T-cell (primary cell): Measurements from ENCODE around the gene TKT. TPM values are rescaled to one million over a fixed set of nuclear protein-coding genes. Genes with fewer than 3 reads are reported as not detected.

Experiments
- ATAC-seq, 4 experiments: fragments of 200-7000 bp in 3 of 4; fragments of 150-1000 bp in 1 of 4; cut with Tn5 transposase; replicated peaks in 1 of 4; 1 replicate in 3 of 4; 2 replicates in 1 of 4; pipeline ENCODE4 v1.10.0; 2021; ENCODE audit warnings: moderate library complexity in 3 of 4, mild to moderate bottlenecking in 2 of 4, moderate number of reproducible peaks in 1 of 4
- CTCF ChIA-PET, 2 donors: fragments of 300-600 bp; sonication (Branson Sonifier 250); formaldehyde crosslinking; loops; one replicate each; lab custom pipeline; 2022; ENCODE audit warnings: antibody characterized with exemption in 2 of 2; lab: Charles Lee
- POLR2A ChIA-PET, 2 donors: fragments of 300-600 bp; sonication (Branson Sonifier 250); formaldehyde crosslinking; loops; one replicate each; lab custom pipeline; 2022; ENCODE audit warnings: antibody characterized with exemption in 2 of 2; lab: Charles Lee
- DNase-seq, 35 experiments: peaks; one replicate each; pipeline versions ENCODE4 v3.0.0 to v3.0.0-alpha.2; 2013 to 2023
- H3K27ac ChIP-seq: one replicate; pipeline ENCODE4 v1.5.1; 2013; ENCODE audit warnings: low read length
- H3K27me3 ChIP-seq, 2 experiments: replicated peaks in 1 of 2; 1 replicate in 1 of 2; 2 replicates in 1 of 2; pipeline versions ENCODE4 v1.6.1 to v1.7.0; 2013; ENCODE audit warnings: low read length in 1 of 2, mixed read lengths in 1 of 2; ENCODE audit not compliant: control insufficient read depth in 2 of 2, insufficient read depth in 2 of 2; ENCODE audit errors: extremely low read depth in 1 of 2
- H3K36me3 ChIP-seq, 2 donors: 1 replicate in 1 of 2; 2 replicates in 1 of 2; pipeline versions ENCODE4 v1.6.1 to v1.7.0; 2013; ENCODE audit warnings: low read length in 1 of 2; ENCODE audit not compliant: control insufficient read depth in 2 of 2, insufficient read depth in 1 of 2; ENCODE audit errors: extremely low read depth in 1 of 2
- H3K4me1 ChIP-seq, 2 experiments: 1 replicate in 1 of 2; 2 replicates in 1 of 2; pipeline versions ENCODE4 v1.6.1 to v1.7.0; 2013; ENCODE audit warnings: low read length in 2 of 2, mixed read lengths in 1 of 2; ENCODE audit not compliant: insufficient read depth in 2 of 2, control insufficient read depth in 1 of 2; ENCODE audit errors: extremely low read depth in 1 of 2
- H3K4me3 ChIP-seq, 2 donors: 1 replicate in 1 of 2; 2 replicates in 1 of 2; pipeline versions ENCODE4 v1.5.1 to v1.7.0; 2013; ENCODE audit warnings: mild to moderate bottlenecking in 2 of 2, low read length in 1 of 2, moderate library complexity in 1 of 2; ENCODE audit not compliant: control insufficient read depth in 1 of 2; ENCODE audit errors: extremely low read depth in 1 of 2
- H3K9me3 ChIP-seq: 2 replicates; pipeline ENCODE4 v1.7.0; 2013
- H3K27ac Mint-ChIP-seq, 2 donors: one replicate each; pipeline ENCODE4 v1.8.0; 2020 to 2021; ENCODE audit warnings: mild to moderate bottlenecking in 2 of 2, mixed read lengths in 2 of 2
- H3K27me3 Mint-ChIP-seq, 2 donors: one replicate each; pipeline ENCODE4 v1.8.0; 2021 to 2022; ENCODE audit warnings: mixed read lengths in 2 of 2
- H3K36me3 Mint-ChIP-seq: one replicate; pipeline ENCODE4 v1.8.0; 2021; ENCODE audit warnings: mixed read lengths
- H3K4me1 Mint-ChIP-seq, 3 donors: one replicate each; pipeline ENCODE4 v1.8.0; 2020 to 2022; ENCODE audit warnings: mixed read lengths in 3 of 3, mild to moderate bottlenecking in 1 of 3
- H3K4me3 Mint-ChIP-seq, 3 donors: one replicate each; pipeline ENCODE4 v1.8.0; 2020 to 2022; ENCODE audit warnings: mild to moderate bottlenecking in 3 of 3, mixed read lengths in 3 of 3, moderate library complexity in 3 of 3
- H3K9me3 Mint-ChIP-seq, 3 donors: one replicate each; pipeline ENCODE4 v1.8.0; 2020 to 2022; ENCODE audit warnings: mixed read lengths in 3 of 3
- WGBS: methylation state at CpG from one replicate; pipeline ENCODE4 v1.1.5; 2013; ENCODE audit warnings: missing lambda C conversion rate; ENCODE audit not compliant: insufficient coverage; 5-methylcytosine and 5-hydroxymethylcytosine counted together
- total RNA-seq, 35 experiments: library from RNA in 6 of 35; stranded (reverse) in 6 of 35; fragments of 120-200 nt in 1 of 35; gene quantifications; one replicate each; pipeline versions ENCODE4 v1.2.1 to v1.2.4 and lab custom pipeline; 2013 to 2026

TKT gene
- total RNA-seq, 5 donors from 2014 or later (not counting 1 experiment from before 2014, with no cell fraction given), result 98.2 to 139 (median 118) TPM

DNA sequence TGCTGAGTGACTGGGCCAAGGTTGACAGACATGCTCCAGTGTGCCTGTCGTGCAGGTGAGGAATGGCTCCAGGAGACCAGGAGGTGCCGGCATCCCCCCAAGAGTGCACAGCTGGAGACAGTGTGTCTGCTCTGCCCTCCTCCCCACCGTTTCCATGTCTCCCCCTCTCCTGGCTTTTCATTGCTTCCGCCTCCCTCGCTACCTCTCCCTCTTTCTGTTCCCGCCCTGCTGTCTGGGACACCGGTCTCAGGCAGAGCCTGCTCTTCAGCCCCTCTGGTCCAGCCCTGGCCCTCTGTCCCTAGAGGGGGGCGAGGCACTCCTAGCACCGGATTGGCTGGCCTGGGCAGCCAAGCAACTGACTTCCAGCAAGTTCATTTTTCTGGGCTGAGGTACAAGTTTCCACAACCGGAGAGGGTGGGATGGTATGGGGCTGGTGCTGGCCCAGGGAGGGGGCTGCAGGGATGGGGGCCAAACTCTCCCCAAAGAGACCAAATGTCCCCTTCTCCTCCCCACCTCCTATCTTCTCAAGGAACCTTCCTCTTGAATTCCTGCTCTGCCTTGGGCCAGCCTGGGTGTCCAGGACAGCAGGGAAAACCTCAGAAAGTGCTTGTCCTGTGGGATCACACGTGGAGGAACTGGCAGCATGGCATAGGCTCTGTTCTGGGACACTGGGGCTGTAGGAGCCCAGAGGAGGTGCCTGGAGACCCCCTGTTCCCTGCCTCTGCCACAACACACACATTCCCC lies 62.2 kb downstream of the TKT start:
- no peak overlapping the region for H3K27ac ChIP-seq
- Mint-ChIP-seq H3K4me3 (no peak overlapping the region), H3K27me3 (no peaks in the 10 kb centered on the region), H3K27ac (no peak overlapping the region), H3K9me3 (no peaks in the 10 kb centered on the region), H3K36me3 (peaks cover 18% of the 10 kb centered on the region), H3K4me1 (peaks cover 4 to 8% (median 7%) of the 10 kb centered on the region in 3 donors)
- ChIA-PET POLR2A (no interaction called here), CTCF (interaction anchor here (0.6 to 1.0 kb wide), 2 partner anchors 65 to 79 kb away, joined by 3 read pairs; no protein-coding TSS in a partner anchor)
- H3K4me3 ChIP-seq, result no peak overlapping the region
- peaks cover 0 to 8% of the 10 kb centered on the region in 2 experiments for H3K4me1 ChIP-seq
- peaks cover 0 to 22% of the 10 kb centered on the region in 2 donors for H3K36me3 ChIP-seq
- 84% methylated on average over 8 of the region's 11 CpGs for WGBS
- H3K9me3 ChIP-seq, result no peaks in the 10 kb centered on the region
- peaks cover 0 to 12% of the 10 kb centered on the region in 2 experiments for H3K27me3 ChIP-seq
- ATAC-seq, result no peak
- DNase-seq, result no peak

- peaks cover 0 to 28% of the 10 kb centered on the region in 2 donors for H3K36me3 ChIP-seq
- H3K27me3 ChIP-seq, result peaks cover 0 to 12% of the 10 kb centered on the region in 2 experiments
- Mint-ChIP-seq H3K4me1 (peaks cover 4 to 8% (median 7%) of the 10 kb centered on the region in 3 donors), H3K27ac (no peak overlapping the region), H3K9me3 (no peaks in the 10 kb centered on the region), H3K27me3 (no peaks in the 10 kb centered on the region), H3K4me3 (no peak overlapping the region), H3K36me3 (peaks cover 19% of the 10 kb centered on the region)
- ChIA-PET POLR2A (interaction anchor here in 1 of 2 donors (0.6 kb wide), 1 partner anchor 186 kb away, joined by 10 read pairs; no protein-coding TSS in a partner anchor), CTCF (interaction anchor here in 1 of 2 donors (0.6 to 1.0 kb wide), 2 partner anchors 27 to 78 kb away, joined by 3 read pairs; no protein-coding TSS in a partner anchor)
- H3K9me3 ChIP-seq, result no peaks in the 10 kb centered on the region
- peaks cover 0 to 8% of the 10 kb centered on the region in 2 experiments for H3K4me1 ChIP-seq
- no peak overlapping the region for H3K4me3 ChIP-seq
- no peak for DNase-seq
- no peak overlapping the region for H3K27ac ChIP-seq
- ATAC-seq, result no peak
- WGBS, result 64% methylated on average over 3 of the region's 3 CpGs
Observed at GRCh38 chr3:53192608-53193007, 63.2 kb downstream of the TKT start.

- peaks cover 0 to 8% of the 10 kb centered on the region in 2 experiments for H3K4me1 ChIP-seq
- H3K9me3 Mint-ChIP-seq, result no peaks in the 10 kb centered on the region
- no peak overlapping the region for H3K4me3 Mint-ChIP-seq
- WGBS, result 90% methylated on average over 13 of the region's 16 CpGs
- ChIA-PET CTCF (interaction anchor here in 1 of 2 donors (1.2 kb wide), 1 partner anchor 31 kb away, joined by 4 read pairs; the partner anchor contains the start of gene PRKCD), POLR2A (no interaction called here)
- H3K4me3 ChIP-seq, result no peak overlapping the region
- no peak for DNase-seq
- H3K27me3 Mint-ChIP-seq, result no peaks in the 10 kb centered on the region
- peaks cover 22% of the 10 kb centered on the region for H3K36me3 Mint-ChIP-seq
- H3K36me3 ChIP-seq, result peaks cover 0 to 34% of the 10 kb centered on the region in 2 donors
- no peak overlapping the region for H3K27ac Mint-ChIP-seq
- peaks cover 0 to 12% of the 10 kb centered on the region in 2 experiments for H3K27me3 ChIP-seq
- no peak overlapping the region for H3K27ac ChIP-seq
- peaks cover 4 to 8% (median 7%) of the 10 kb centered on the region in 3 donors for H3K4me1 Mint-ChIP-seq
- no peaks in the 10 kb centered on the region for H3K9me3 ChIP-seq
- ATAC-seq, result no peak
Observed at GRCh38 chr3:53191836-53192480, 63.9 kb downstream of the TKT start.

DNA sequence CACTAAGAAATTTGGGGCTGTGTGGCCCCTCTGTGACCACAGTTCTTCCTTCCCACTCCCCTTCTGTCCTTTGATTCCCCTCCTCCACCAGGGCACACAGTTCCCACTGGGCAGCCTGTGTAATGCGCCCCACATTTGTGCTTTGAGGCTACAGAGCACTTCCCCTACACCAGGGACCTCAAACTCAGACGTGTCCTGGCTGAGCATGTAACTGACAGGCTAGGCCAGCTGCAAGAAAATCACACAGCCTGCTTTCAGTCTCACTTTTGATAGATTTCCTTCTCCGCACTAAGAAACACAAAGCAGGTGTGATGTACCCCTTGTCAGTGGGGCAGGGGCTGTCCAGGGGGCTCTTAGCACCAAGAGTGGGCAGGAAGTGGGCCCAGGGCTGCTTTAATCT lies 65.2 kb downstream of the TKT start:
- ATAC-seq, result no peak
- Mint-ChIP-seq H3K9me3 (no peaks in the 10 kb centered on the region), H3K4me3 (no peak overlapping the region), H3K36me3 (peaks cover 27% of the 10 kb centered on the region), H3K27ac (no peak overlapping the region), H3K27me3 (no peaks in the 10 kb centered on the region), H3K4me1 (peaks cover 4 to 8% (median 6%) of the 10 kb centered on the region in 3 donors)
- H3K4me1 ChIP-seq, result peaks cover 0 to 3% of the 10 kb centered on the region in 2 experiments
- CTCF ChIA-PET, result interaction anchor here in 1 of 2 donors (1.2 kb wide), 1 partner anchor 30 kb away, joined by 4 read pairs; the partner anchor contains the start of gene PRKCD
- DNase-seq, result no peak
- 43% methylated on average over 1 of the region's 3 CpGs for WGBS
- no peak overlapping the region for H3K4me3 ChIP-seq
- H3K27me3 ChIP-seq, result peaks cover 0 to 6% of the 10 kb centered on the region in 2 experiments
- POLR2A ChIA-PET, result no interaction called here
- no peak overlapping the region for H3K27ac ChIP-seq
- H3K9me3 ChIP-seq, result no peaks in the 10 kb centered on the region
- peaks cover 0 to 44% of the 10 kb centered on the region in 2 donors for H3K36me3 ChIP-seq

DNA sequence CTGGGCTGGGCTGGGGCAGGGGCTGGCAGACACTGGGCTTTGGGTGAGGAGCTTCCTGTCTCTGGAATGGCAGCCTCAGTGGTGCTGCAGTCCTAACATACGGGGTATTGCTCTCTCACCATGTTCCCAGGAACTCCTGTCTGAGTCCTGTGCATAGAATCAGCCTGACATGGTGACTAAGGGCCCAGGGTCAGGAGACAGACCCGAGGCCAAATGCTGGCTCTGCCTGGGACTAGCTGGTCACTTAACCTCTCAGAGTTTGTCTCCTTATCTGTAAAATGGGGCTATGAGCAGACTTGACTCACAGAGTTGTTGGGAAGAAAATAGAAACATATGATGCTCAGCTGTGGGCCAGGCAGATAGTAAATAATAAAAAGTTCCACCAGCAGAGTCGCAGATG lies 66.5 kb downstream of the TKT start:
- Histone ChIP-seq H3K4me1 (no peaks in the 10 kb centered on the region), H3K27ac (no peak overlapping the region), H3K36me3 (peaks cover 0 to 54% of the 10 kb centered on the region in 2 donors), H3K27me3 (no peaks in the 10 kb centered on the region), H3K4me3 (no peak overlapping the region), H3K9me3 (no peaks in the 10 kb centered on the region)
- CTCF ChIA-PET, result no interaction called here
- Mint-ChIP-seq H3K27me3 (no peaks in the 10 kb centered on the region), H3K4me1 (no peaks in the 10 kb centered on the region), H3K9me3 (no peaks in the 10 kb centered on the region), H3K27ac (no peak overlapping the region), H3K4me3 (no peak overlapping the region), H3K36me3 (peaks cover 32% of the 10 kb centered on the region)
- POLR2A ChIA-PET, result no interaction called here
- DNase-seq (no peak), ATAC-seq (no peak)
- 100% methylated on average over 3 of the region's 3 CpGs for WGBS

GRCh38 chr3:53188720-53189119 lies 67.1 kb downstream of the TKT start:
- ChIA-PET CTCF (no interaction called here), POLR2A (no interaction called here)
- no peak overlapping the region for H3K4me3 ChIP-seq
- H3K4me1 ChIP-seq, result no peaks in the 10 kb centered on the region
- WGBS, result 98% methylated on average over 12 of the region's 13 CpGs
- ATAC-seq (no peak), DNase-seq (no peak)
- H3K4me3 Mint-ChIP-seq, result no peak overlapping the region
- peaks cover 0 to 56% of the 10 kb centered on the region in 2 donors for H3K36me3 ChIP-seq
- H3K27me3 ChIP-seq, result no peaks in the 10 kb centered on the region
- no peaks in the 10 kb centered on the region for H3K9me3 ChIP-seq
- H3K9me3 Mint-ChIP-seq, result no peaks in the 10 kb centered on the region
- H3K27me3 Mint-ChIP-seq, result no peaks in the 10 kb centered on the region
- no peaks in the 10 kb centered on the region for H3K4me1 Mint-ChIP-seq
- no peak overlapping the region for H3K27ac ChIP-seq
- H3K27ac Mint-ChIP-seq, result no peak overlapping the region
- peaks cover 32% of the 10 kb centered on the region for H3K36me3 Mint-ChIP-seq
